GM12872 (cell line): ENCODE data around the gene RMP24.

Experiments
- CTCF ChIP-seq: IDR thresholded peaks from 3 replicates; pipeline ENCODE4 v1.5.1; 2011; ENCODE audit warnings: low read depth, mild to moderate bottlenecking, low read length, moderate library complexity; ENCODE audit not compliant: insufficient read depth

Gene RMP24

GRCh38 chr18:36012891-36013290 is 40.4 kb downstream of the RMP24 start:
- TF ChIP-seq CTCF, result no peak

GRCh38 chr18:36015629-36016028 is 43.1 kb downstream of the RMP24 start:
- TF ChIP-seq CTCF, result no peak

- TF ChIP-seq CTCF, result no peak
Measured at GRCh38 chr18:36017232-36017631, 44.8 kb downstream of the RMP24 start.

- TF ChIP-seq CTCF, result no peak
Measured at GRCh38 chr18:36020174-36020711, 47.8 kb downstream of the RMP24 start.

- no peak for TF ChIP-seq CTCF
Measured at GRCh38 chr18:36023336-36023735, 50.9 kb downstream of the RMP24 start.

GRCh38 chr18:36025025-36025424 is 52.5 kb downstream of the RMP24 start:
- TF ChIP-seq CTCF, result no peak

- no peak for TF ChIP-seq CTCF
Measured at GRCh38 chr18:36028859-36029258, 56.4 kb downstream of the RMP24 start.
